Measurements from ENCODE around the gene DYNC1LI1.
A peak's percentile ranks its signal among the peaks of the same experiment; 100 is the strongest.
"Not testable (repeated sequence)": the region's sequence is repeated elsewhere in the genome, so short reads cannot be mapped to it uniquely, and the experiment has no call there.

The DYNC1LI1 gene

DNA sequence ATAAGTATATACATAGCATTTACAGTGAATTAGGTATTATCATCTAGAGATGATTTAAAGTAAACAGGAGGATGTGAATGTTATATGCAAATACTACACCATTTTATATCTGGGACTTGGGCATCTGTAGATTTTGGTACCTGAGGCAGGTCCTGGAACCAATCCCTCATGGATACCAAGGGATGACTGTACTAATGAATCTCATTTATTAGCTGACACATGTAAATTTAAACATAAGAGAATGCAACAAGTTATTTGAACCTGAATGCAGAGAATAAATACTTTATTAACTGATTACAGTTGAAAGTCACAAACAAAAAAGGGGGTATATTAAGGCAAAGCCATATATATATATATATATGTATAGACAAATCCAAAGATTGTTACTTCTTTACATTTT is 44.9 kb downstream of the DYNC1LI1 start:
- DNase-seq, result no peak

DNA sequence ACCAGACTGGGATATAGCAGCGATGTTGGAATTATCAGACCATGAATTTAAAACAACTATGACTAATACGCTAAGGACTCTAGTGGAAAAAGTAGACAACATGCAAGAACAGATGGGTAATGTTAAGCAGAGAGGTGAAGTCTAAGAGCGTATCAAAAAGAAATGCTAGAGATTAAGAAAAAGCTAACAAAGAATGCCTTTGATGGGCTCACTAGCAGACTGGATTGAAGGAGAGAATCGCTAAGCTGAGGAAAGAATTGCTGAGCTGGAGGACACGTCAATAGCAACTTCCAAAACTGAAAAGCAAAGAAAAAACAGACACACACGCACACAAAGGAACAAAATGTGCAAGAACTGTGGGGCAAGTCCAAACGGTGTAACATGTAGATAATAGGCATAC is 48.0 kb downstream of the DYNC1LI1 start:
- DNase-seq, result no peak

DNA sequence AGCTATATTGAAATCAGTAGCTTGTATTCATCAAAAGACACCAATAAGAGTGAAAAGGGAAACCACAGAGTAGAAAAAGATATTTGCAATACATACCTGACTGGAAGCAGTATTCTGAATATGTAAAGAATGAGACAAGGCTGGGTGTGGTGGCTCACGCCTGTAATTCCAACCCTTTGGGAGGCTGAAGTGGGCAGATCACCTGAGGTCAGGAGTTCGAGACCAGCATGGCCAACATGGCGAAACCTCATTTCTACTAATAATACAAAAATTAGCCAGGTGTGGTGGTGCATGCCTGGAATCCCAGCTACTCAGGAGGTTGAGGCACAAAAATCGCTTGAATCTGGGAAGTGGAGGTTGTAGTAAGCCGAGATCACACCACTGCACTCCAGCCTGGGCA is 51.7 kb downstream of the DYNC1LI1 start:
- DNase-seq, result not testable (repeated sequence)

DNA sequence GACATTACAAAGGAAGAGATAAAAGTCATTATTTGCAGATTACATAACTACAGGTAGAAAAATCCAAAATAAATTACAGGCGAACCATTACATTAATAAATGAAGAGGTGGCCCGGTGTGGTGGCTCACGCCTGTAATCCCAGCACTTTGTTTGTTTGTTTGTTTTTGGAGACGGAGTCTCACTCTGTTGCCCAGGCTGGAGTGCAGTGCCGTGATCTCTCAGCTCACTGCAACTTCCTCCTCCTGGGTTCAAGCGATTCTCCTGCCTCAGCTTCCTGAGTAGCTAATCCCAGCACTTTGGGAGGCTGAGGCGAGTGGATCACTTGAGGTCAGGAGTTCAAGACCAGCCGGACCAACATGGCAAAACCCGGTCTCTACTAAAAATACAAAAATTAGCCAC is 53.9 kb downstream of the DYNC1LI1 start:
- DNase-seq, result not testable (repeated sequence)

DNA sequence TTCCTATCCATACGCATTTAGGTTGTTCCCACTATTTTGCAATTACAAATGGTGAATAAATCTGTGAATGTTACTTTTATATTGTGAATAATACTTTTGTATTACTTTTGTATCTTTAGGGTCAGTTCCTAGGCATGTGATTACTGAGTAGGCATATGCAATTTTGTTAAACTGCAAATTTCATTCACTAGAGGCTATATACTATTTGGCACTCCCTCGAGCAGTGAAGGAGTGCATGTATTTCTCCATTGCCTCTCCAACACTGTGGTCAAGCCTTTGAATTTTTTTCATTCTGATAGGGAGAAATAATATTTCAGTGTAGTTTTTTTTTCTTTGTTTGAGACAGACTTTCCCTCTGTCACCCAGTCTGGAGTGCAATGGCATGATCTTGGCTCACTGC is 59.7 kb downstream of the DYNC1LI1 start:
- DNase-seq, result no peak

DNA sequence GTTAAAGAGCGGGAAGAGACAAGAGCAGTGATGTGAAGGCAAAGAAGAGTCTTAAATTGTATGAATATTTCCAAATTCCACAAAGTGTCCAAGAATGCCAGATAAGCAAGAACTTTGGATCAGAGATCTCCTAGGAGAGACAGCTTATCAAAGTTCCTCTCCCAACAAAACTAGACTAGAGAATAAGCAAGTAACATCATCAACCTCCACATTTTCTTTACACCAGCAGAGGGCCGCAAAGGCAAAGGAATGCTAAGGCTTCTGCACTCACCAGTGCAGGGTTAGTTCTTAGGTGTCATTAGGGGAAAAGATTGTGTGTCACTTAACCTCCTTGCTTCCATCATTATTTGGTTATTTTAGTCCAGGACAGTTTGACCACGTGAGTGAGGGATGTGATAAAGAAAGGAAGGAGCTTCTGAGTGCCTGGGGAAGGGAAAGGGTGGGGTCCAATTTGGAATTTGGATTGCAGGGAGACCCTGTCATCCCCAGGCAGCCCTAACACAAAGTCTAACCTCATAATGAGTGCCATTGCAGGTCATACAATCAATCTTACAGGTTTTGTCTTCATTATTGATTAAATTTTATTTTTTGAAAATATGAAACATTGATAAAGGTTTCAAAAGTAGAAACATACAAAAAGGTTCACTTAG is 60.5 kb downstream of the DYNC1LI1 start:
- peak; percentile 59 for DNase-seq

DNA sequence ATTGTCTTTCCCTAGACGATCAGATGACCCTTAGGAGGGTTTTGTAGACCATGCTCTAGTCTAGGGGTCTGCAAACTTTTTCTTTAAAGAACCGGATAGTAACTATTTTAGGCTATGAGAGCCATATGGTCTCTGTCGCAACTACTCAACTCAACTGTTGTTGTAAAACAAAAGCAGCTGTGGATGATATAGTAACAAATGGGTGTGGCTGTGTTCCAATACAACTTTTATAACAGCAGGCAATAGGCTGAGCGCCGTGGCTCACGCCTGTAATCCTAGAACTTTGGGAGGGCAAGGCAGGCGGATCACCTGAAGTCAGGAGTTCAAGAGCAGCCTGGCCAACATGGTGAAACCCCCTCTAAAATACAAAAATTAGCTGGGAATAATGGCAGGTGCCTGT is 61.9 kb downstream of the DYNC1LI1 start:
- no peak for DNase-seq

DNA sequence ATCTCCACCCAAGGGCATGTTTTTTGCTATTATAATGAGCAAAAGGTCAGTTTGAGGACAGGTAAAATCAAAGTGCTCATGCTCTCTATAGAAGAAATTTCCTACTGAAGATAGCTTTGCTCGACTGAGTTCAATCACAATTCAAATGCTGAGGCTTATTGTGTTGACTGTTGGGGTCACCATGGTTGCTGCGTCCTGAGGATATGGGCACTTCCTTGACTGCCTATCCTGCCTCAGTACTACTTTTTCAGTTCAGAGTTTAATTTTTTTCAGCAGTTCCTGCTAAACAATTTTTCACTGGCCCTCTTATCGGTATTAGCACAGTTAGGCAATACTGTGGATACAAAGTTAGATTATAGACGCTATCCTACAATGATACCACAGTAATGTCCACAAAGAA is 64.2 kb downstream of the DYNC1LI1 start:
- DNase-seq, result no peak

DNA sequence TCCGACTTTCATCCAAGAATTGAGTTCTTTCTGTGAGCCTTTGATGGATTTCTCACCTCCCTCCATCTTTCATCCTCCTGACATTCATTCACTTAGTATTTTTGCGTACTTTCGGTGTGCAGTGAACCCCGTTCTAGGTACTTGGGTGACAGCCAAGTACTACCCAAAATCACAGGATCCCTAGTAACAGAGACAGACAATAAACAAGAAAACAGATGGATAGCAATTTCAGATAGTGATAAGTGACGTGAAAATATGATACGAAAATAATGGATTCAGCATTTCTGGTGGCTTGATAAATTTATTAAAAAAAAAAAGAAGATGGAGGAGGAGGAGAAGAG is 67.7 kb downstream of the DYNC1LI1 start:
- DNase-seq, result no peak

DNA sequence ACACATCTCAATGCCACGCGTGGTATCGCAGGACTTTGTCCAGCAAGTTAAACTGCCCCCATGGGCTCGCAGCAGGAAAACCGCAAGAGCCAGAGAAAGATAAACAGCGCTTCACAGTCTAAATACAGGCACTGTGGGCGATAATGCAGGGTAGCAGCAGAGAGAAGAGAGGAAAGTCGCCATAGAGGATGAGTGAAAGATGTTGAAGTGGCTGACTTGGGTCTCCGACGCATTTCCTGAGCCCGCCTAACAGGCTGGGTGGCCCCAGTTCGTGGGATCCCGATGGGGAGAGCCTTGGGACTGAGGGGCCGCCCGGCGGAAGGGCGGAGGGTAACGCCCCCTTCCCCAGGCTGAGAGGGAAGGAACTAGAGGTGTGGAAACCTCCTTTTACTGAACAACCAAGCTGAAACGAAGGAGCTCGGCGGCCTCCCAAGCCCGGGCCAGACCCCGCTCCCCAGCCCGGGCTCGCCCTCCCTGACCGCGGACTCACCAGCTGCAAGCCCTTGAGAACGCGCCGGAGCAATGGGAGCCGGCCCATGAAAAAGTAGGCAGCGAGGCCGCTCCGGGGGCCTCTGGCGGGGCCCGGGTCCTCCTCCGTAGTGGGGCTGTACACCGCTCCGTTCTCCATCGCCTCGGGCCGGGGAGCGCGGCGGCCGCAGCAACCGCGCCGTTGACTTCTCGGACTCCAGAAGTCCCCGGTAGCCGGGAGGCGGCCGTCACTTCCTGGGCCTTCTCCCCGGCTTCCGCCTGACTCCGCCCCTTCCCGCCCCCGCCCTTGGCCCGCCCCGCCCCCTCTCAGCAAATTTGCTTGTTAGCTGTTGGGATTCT is 68.3 kb downstream of the DYNC1LI1 start, which contains the start of gene CMTM6:
CMTM6 (minus strand) TSS at position 735 of the 828 bp plus-strand sequence; CDS start at position 628, 107 bp downstream.
- DNase-seq, result peak; percentile 73

DNA sequence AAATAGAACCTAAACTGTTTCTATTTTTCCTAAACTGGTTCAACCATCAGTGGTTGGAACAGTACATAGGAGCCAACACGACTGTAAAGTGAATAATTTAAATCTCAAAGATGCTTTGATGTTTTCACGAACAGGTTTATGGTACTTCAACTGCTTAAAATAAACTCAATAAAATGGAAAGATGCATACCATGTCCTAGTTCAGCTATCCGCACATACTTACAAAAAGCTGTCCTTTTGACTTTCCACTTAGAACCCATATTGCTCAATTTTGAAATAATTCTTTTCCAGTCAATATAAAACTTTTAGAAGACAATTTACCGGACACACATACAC is 68.9 kb downstream of the DYNC1LI1 start:
- DNase-seq, result no peak

DNA sequence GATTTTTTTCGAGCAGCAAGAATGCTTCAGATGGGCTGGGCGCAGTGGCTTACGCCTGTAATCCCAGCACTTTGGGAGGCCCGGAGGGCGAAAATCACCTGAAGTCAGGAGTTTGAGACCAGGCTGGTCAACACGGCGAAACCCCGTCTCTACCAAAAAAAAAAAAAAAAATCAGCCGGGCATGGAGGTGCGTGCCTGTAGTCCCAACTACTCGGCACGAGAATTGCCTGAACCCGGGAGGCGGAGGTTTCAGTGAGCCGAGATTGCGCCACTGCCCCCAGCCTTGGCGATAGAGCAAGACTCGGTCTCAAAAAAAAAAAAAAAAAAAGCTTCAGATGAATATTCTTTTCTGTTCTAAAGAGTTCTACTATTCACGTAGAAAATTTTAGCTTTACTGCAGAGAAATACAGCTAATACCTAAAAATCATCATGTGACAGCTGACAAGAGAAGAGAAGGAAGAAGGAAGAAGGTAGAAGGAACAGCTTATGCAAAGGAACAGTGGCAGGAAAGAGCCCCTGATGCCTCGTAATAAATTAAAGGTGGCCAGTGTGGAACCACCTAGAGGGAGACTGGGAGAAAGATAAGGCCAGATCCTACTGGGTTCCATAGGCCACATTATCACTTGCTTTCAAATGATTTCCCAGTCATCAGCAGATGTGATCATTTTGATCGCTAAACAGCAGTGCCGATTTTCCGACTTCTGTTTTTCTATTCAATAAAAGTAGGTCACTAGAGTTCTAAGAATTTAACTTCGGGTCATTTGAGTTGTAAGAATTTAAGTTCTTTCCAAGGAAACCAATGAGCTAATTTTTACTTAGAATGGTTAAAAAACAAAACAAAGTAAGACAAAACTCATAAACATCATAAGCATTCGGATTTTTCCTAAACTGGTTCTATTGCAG is 69.5 kb downstream of the DYNC1LI1 start:
- DNase-seq, result no peak

DNA sequence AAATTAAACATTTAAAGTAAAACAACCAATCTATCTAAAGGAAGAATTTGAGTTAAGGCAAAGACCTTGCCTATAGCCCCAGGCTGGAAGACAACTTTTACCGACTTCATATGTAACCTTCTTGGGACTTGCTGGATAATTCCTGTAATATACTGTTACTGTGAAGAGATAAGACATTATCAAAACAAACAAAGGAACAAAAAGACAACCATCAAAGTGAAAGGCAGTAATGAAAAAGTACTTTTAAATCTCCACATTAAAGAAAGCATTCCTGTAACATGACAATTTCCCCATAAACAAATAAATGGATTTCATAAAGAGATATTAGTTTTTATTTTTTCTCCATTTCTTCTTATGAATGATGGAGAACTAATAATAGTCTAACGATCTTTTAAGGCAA is 70.4 kb downstream of the DYNC1LI1 start:
- DNase-seq, result no peak

DNA sequence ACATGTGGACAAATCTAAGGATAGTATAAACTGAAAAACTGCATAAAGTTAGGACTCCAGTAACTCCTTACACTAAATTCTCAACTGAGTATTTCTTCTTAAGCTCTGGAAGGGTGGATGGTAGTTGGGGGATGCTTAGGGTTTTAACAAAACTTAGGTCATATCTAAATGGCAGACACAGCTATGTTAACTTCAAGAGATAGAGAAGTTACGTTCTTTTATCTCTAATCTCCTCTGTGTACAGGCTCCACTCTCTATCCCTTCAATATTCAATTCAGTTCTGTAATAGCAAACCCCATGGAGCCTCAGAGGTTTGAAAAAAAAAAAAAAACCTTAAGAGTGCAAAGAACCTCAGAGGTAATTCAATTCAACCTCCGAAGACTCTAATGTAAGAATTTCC is 71.1 kb downstream of the DYNC1LI1 start:
- no peak for DNase-seq

DNA sequence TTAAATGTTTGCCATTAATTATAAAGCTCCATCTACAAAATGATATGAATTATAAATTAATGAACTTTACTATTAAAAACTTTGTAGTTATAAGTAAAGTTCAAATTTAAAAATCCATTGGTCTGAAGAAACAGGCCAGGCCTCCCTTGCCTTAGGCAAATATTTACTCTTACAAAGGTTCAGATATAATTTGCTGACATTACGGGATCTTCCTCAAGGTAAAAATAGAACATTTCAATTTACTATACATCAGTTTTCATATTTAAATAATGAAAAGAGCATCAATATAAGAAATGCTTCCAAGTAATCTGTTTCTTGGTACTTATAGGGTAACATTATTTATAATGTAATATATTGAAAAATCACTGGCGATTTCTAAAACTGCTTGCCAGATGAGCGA is 71.7 kb downstream of the DYNC1LI1 start:
- no peak for DNase-seq

DNA sequence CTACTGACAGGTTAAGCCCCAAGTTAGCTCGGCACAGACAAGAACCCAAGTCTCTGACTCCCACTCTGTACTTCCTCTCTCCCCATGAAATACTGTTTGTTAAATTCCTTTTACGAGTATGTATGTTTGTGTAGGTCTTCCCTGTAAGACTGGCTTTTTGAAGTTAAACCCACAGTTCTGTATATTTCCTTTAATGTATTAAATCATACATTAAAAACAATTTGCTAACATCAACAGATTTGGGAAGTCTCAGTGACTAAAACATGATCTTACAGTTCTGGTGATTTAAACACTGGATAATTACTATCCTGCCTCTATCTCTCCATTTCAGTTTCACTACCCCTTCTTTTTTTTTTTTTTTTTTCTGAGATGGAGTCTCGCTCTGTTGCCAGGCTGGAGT is 72.4 kb downstream of the DYNC1LI1 start:
- DNase-seq, result no peak

DNA sequence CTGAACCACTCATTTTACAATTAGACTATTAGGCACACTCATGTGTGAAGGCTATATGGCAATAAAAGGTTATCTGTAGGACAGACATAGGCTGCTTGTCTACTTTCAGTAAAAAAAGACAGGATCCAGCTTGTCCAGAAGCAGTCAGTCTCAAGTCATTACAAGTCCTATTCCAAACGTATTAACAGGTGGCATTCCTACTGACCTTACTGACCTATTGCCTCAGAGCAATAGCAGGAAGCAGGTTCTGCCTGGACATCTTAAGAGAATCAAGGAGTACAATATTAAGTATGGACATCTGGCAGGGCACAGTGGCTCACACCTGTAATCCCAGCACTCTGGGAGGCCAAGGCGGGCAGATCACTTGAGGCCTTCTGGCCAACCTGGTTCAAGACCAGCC is 75.0 kb downstream of the DYNC1LI1 start:
- no peak for DNase-seq

DNA sequence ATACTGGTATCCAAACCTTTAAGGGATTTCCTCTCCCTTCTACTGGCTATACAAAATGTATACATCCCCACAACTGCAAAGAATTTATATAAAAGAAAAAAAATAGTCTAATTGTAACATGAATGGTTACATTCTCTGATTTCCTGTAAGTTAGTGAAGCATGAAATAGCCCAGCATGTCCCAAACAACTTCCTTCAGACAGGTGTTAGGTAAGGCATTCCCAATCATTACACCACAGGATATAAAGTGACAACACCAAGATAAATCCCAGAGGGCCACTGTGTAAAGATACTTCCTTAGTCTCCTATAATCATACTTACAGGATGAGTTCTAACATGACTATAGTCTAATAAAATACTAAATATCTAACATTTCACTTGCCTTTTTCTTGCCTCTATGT is 75.6 kb downstream of the DYNC1LI1 start:
- no peak for DNase-seq

DNA sequence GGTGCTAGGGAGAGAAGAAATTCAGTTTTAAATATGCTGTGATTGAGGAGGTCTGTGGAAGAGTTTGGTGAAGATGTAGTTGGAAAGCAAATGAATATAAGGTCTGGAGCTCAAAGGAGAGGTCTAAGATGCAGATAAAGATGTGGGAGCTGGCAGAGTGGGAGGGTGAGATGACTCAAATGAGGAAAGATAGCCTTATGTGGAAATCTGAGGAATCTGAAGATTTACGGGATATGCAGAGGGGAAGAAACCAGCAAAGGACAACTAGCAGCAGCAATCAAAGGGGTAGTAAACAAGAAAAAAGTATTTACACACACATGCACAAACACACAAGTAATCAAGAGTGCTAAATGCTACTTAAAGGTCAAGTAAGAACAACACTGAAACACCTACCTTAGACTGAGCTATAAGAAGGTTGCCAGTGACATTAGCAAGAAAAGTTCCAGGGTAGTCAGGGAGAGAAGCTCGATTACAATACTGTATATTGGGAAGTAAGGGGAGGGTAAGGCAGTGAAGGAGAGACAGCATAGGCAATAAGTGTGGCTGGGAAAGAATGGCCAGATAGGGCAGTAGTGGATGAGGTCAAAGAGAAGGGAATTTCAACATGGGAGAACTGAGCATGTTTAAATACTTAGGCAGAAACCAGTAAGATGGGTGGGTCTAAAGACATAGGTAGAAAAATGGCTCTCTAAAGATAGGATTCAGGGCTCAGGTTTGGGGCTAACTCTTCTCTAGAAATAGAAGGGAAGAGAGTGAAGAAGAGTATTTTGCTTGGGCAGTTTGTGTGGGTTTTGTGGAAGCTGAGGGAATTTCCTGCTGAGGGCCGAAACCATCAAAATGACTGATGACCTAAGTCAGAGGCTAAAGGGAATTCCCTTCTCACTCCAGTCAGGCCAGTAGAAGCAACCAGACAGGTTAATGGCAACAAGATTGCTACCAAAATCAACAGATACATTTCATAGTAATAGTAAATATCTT is 76.9 kb downstream of the DYNC1LI1 start:
- no peak for DNase-seq

DNA sequence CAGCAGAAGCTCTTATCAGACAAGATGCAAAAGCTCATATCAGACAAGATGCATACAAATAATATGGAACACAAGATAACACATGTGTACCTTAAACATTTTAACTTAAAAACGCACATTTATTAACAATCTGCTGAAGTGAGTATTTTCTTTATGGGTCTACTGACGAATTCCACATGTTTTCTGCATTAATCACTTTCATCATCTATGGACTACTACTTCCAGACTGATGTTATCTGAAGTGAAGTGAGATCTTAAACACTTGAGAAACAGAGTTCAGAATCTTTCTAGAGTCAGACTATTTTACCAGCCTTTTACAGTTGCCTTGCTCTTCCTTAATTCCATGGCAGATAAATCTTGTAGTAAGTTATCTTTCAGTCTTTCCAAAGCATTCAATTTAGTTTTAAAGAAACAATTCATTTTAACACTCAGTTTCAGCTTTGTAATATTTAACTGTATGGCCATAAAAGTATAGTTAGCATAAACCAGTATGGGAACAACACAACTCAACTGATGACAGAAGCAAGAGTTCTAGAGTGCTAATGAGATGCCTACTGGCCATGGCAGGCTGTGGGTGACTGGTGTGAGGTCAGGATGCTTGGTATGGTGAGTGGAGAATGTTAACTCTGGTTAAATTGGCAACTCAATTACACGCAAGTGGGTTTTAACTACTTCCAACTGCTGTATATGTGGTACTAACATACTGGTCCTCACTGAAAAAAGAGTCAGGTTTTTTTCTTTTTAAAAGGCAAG is 77.8 kb downstream of the DYNC1LI1 start:
- DNase-seq, result no peak

DNA sequence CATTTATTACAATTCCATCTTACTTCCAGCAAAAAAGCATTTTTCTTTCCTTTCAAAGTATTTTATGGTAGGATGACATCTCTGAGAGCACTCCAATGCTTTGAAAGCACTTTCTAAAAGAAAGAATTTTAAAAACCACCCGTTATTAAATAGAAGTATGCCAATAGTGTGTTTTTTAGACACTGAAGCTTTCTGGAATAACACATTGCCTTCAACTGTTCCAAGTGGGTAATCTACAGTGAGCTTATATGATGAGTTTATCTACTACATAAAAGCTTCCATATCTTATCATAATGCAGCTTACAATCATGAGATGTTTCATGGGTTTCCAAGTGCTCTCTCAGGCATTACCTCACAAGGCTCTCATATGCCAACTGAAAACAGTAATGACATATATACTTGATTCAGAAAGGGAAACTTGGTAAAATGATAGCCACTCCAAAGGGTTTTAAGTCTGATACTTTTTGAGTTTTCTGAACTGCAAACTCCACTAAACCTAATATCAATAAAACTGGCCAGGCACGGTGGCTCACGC is 82.1 kb downstream of the DYNC1LI1 start:
- DNase-seq, result no peak
